ENCODE results near the gene ATRAID.

- TF ChIP-seq, protein P1, sequence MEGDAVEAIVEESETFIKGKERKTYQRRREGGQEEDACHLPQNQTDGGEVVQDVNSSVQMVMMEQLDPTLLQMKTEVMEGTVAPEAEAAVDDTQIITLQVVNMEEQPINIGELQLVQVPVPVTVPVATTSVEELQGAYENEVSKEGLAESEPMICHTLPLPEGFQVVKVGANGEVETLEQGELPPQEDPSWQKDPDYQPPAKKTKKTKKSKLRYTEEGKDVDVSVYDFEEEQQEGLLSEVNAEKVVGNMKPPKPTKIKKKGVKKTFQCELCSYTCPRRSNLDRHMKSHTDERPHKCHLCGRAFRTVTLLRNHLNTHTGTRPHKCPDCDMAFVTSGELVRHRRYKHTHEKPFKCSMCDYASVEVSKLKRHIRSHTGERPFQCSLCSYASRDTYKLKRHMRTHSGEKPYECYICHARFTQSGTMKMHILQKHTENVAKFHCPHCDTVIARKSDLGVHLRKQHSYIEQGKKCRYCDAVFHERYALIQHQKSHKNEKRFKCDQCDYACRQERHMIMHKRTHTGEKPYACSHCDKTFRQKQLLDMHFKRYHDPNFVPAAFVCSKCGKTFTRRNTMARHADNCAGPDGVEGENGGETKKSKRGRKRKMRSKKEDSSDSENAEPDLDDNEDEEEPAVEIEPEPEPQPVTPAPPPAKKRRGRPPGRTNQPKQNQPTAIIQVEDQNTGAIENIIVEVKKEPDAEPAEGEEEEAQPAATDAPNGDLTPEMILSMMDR (IDR thresholded peaks at IDR 0.05) = no peak
- no peak for TF ChIP-seq POLR2AphosphoS5 (IDR thresholded peaks at IDR 0.05)
- no peak for TF ChIP-seq EP300 (IDR thresholded peaks at IDR 0.05)
- TF ChIP-seq POLR2A (IDR thresholded peaks at IDR 0.05; ENCODE audit: low read depth) = no peak
These were observed 37.5 kb downstream of the ATRAID start for GRCh38 chr2:27249159-27249890.

All from esophagus muscularis mucosa (tissue), 4 donors.